AG10803 (cell line): ENCODE data around the gene FAM184A.

Experiments
- DNase-seq: peaks from one replicate; pipeline ENCODE4 v3.0.0; 2010; ENCODE audit warnings: low read depth
- H3K4me3 ChIP-seq: 2 replicates; pipeline ENCODE4 v1.5.1; 2011; ENCODE audit warnings: mild to moderate bottlenecking, low read length, control low read depth
- CTCF ChIP-seq: conservative IDR thresholded peaks from 2 replicates; pipeline ENCODE4 v1.5.1; 2011; ENCODE audit warnings: mild to moderate bottlenecking, low read length, control low read depth, inconsistent platforms

The FAM184A gene

GRCh38 chr6:119078376-119079282, at the start of gene FAM184A:
FAM184A (minus strand) TSS chr6:119078664; CDS start chr6:119078299, 365 bp downstream.
- H3K4me3 ChIP-seq, result peak within 1 kb of the TSS; percentile 57
- TF ChIP-seq CTCF, result no peak; the same call in 1 of the 2 replicates
- DNase-seq, result peak; percentile 30

GRCh38 chr6:119127627-119128026, 49.2 kb upstream of the FAM184A start:
- TF ChIP-seq CTCF, result no peak
- DNase-seq, result no peak
- H3K4me3 ChIP-seq, result no peak overlapping the region

- no peak overlapping the region for H3K4me3 ChIP-seq
- no peak for DNase-seq
- no peak for TF ChIP-seq CTCF
Measured at GRCh38 chr6:119126826-119127225, 48.4 kb upstream of the FAM184A start.

GRCh38 chr6:119126140-119126539, 47.7 kb upstream of the FAM184A start:
- H3K4me3 ChIP-seq, result no peak overlapping the region
- DNase-seq, result no peak
- TF ChIP-seq CTCF, result no peak

- DNase-seq, result no peak
- H3K4me3 ChIP-seq, result no peak overlapping the region
- TF ChIP-seq CTCF, result no peak
Measured at GRCh38 chr6:119125576-119125975, 47.1 kb upstream of the FAM184A start.

- DNase-seq, result no peak
- TF ChIP-seq CTCF, result no peak
- H3K4me3 ChIP-seq, result no peak overlapping the region
Measured at GRCh38 chr6:119124079-119124824, 45.8 kb upstream of the FAM184A start.
